ENCODE results near the gene CTF1. TPM values are rescaled to one million over a fixed set of nuclear protein-coding genes. Genes with fewer than 3 reads are reported as not detected.

Gene CTF1
- total and polyA plus RNA-seq, 4 donors: 0.79 to 6.1 (median 3.1) TPM

DNA sequence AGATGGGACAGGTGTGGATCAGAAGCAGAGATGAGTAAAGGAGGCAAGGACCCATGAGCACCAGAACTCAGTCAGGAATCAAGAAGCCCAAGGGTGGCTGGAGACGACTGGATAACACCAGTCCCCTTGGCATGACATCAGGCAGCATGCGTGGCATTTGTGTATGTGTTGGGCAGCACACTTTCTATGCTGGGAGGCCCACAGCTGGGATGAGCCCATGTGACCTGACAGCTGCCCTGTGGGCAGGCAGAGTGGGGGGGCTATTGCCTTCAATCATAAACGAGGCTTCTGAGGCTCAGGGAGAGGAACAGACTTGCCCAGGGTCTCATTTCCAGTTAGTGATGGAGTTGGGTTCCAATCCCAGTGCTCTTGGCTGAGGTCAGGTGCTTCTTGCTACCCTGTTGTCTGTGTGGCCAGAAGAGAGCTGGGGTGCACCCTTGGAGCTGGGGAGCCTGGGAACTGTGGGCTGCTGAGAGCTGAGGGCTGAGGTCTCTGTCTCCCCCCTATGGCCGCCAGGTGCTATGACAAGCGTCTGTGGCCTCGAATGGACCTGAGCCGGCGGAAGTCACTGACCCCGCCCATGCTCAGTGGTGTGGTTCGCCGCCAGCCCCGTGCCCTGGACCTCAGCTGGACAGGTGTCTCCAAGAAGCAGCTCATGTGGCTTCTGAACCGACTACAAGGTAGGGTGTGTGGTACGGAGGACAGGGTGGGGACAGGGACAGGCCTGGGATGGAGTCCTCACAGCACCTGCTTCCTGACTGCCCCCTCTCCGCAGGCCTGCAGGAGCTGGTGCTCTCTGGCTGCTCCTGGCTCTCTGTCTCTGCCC is 45.4 kb downstream of the CTF1 start:
- H3K27me3 ChIP-seq (ENCODE audit: control insufficient read depth, insufficient read depth, low read length): no peaks in the 10 kb centered on the region
- H3K36me3 ChIP-seq (ENCODE audit: control insufficient read depth, insufficient read depth, low read length): peaks cover 81% of the 10 kb centered on the region
- H3K4me3 ChIP-seq (ENCODE audit: low read depth, low read length): no peak overlapping the region
- H3K9me3 ChIP-seq (ENCODE audit: control insufficient read depth, insufficient read depth, low read length): no peaks in the 10 kb centered on the region
- 23% methylated on average over 15 of the region's 15 CpGs for WGBS (ENCODE audit: insufficient coverage)
- H3K27ac ChIP-seq (ENCODE audit: low read depth, low read length): no peak overlapping the region
- H3K4me1 ChIP-seq (ENCODE audit: control insufficient read depth, insufficient read depth, low read length): peaks cover 8% of the 10 kb centered on the region
- peak in 2 of 6 donors; percentile 65 to 68 for DNase-seq (ENCODE audit: low read depth in 4 of 6, low spot score in 6 of 6)

DNA sequence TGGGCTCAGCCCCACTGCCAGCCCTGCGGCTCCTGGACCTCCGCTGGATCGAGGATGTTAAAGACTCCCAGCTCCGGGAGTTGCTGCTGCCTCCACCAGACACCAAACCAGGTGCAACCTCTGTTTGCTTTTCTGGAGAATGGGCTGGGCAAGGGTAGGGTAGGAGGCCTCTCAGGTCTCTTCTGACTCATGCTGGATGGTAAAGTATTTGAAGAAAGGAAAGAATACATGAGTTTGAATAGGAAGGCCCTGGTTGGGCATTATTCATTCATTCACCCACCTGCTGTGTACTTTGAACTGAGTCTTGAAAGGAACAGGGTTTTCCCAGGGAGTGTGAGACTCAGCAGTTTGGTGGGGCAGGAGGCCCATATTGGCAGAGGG is 46.0 kb downstream of the CTF1 start:
- peaks cover 80% of the 10 kb centered on the region for H3K36me3 ChIP-seq (ENCODE audit: control insufficient read depth, insufficient read depth, low read length)
- WGBS (ENCODE audit: insufficient coverage): 88% methylated on average over 3 of the region's 4 CpGs
- H3K4me1 ChIP-seq (ENCODE audit: control insufficient read depth, insufficient read depth, low read length): peaks cover 13% of the 10 kb centered on the region
- H3K9me3 ChIP-seq (ENCODE audit: control insufficient read depth, insufficient read depth, low read length): no peaks in the 10 kb centered on the region
- no peak for DNase-seq (ENCODE audit: low read depth in 4 of 6, low spot score in 6 of 6)
- H3K27ac ChIP-seq (ENCODE audit: low read depth, low read length): no peak overlapping the region
- no peaks in the 10 kb centered on the region for H3K27me3 ChIP-seq (ENCODE audit: control insufficient read depth, insufficient read depth, low read length)
- H3K4me3 ChIP-seq (ENCODE audit: low read depth, low read length): no peak overlapping the region

DNA sequence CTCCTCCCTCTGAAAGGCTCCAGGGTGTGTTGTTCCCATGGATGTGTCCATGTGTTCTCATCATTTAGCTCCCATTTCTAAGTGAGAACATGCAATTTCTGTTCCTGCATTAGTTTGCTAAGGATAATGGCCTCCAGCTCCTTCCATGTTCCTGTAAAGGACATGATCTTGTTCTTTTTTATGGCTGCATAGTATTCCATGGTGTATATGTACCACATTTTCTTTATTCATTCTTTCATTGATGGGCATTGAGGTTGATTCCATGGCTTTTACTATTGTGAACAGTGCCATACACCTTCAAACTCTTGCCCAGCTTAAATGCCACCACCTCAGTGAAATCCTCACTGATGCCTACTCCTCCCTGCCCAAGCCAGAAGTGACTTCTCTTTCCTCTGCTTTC is 47.9 kb downstream of the CTF1 start:
- no peak for DNase-seq (ENCODE audit: low read depth in 4 of 6, low spot score in 6 of 6)
- H3K4me3 ChIP-seq (ENCODE audit: low read depth, low read length): no peak overlapping the region
- no peaks in the 10 kb centered on the region for H3K9me3 ChIP-seq (ENCODE audit: control insufficient read depth, insufficient read depth, low read length)

DNA sequence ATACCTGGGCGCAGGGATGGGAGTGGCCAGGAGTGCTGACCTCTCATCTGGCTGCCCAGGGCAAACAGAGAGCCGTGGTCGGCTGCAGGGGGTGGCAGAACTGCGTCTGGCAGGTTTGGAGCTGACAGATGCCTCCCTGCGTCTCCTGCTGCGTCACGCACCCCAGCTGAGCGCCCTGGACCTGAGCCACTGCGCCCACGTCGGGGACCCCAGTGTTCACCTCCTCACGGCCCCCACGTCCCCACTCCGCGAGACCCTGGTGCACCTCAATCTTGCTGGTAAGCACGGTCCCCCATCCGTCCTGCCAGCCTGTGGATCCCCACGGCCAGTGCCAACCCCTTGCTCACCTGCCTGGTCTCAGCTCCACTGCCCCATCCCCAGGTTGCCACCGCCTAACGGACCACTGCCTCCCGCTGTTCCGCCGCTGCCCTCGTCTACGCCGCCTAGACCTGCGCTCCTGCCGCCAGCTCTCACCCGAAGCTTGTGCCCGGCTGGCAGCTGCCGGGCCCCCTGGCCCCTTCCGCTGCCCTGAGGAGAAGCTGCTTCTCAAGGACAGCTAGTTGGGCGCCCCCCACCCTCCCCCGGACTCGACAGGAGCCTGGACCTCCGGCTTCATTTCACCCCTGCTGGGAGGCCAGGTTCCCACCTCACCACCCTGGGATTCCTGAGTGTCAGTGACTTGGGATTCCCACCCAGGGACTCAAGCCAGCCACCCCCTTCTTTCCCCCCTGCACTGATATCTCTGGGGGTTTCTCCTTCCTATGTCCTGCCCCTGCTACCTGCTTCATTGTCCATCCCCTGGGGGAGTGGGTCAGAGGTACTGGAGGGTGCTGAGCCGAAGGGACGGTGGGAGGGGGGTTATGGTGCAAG is 50.5 kb downstream of the CTF1 start:
- 77% methylated on average over 36 of the region's 38 CpGs for WGBS (ENCODE audit: insufficient coverage)
- peaks cover 47% of the 10 kb centered on the region for H3K36me3 ChIP-seq (ENCODE audit: control insufficient read depth, insufficient read depth, low read length)

More for the DNA sequence above, 47.9 kb downstream of the CTF1 start:
- peaks cover 68% of the 10 kb centered on the region for H3K36me3 ChIP-seq (ENCODE audit: control insufficient read depth, insufficient read depth, low read length)
- no peak overlapping the region for H3K27ac ChIP-seq (ENCODE audit: low read depth, low read length)
- peaks cover 29% of the 10 kb centered on the region for H3K4me1 ChIP-seq (ENCODE audit: control insufficient read depth, insufficient read depth, low read length)
- no peaks in the 10 kb centered on the region for H3K27me3 ChIP-seq (ENCODE audit: control insufficient read depth, insufficient read depth, low read length)

DNA sequence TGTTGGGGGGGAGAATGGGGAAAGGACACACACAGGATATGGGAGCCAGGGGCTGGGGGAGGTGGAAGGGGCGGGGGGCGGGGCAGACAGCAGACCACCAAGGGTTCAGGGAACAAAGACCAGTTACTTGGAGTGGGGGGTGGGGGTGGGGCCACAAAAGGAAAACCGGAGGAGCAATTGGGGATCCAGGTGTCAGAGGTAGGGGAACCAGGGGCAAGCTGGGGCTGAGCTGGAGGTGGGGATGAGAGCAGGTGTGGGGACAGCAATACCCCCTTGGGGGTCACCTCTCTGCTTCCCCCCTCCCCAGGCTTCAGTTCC is 51.1 kb downstream of the CTF1 start:
- DNase-seq (ENCODE audit: low read depth in 4 of 6, low spot score in 6 of 6): no peak
- Histone ChIP-seq H3K4me1 (ENCODE audit: control insufficient read depth, insufficient read depth, low read length) (peaks cover 42% of the 10 kb centered on the region), H3K4me3 (ENCODE audit: low read depth, low read length) (peak overlapping the region; percentile 76), H3K27ac (ENCODE audit: low read depth, low read length) (peak overlapping the region; percentile 92), H3K27me3 (ENCODE audit: control insufficient read depth, insufficient read depth, low read length) (no peaks in the 10 kb centered on the region), H3K36me3 (ENCODE audit: control insufficient read depth, insufficient read depth, low read length) (peaks cover 41% of the 10 kb centered on the region), H3K9me3 (ENCODE audit: control insufficient read depth, insufficient read depth, low read length) (no peaks in the 10 kb centered on the region)
- no CpG with 5 or more reads among the region's 3 CpGs for WGBS (ENCODE audit: insufficient coverage)

More for the DNA sequence above, 50.5 kb downstream of the CTF1 start:
- no peak for DNase-seq (ENCODE audit: low read depth in 4 of 6, low spot score in 6 of 6)
- Histone ChIP-seq H3K27me3 (ENCODE audit: control insufficient read depth, insufficient read depth, low read length) (no peaks in the 10 kb centered on the region), H3K4me3 (ENCODE audit: low read depth, low read length) (no peak overlapping the region), H3K27ac (ENCODE audit: low read depth, low read length) (no peak overlapping the region), H3K4me1 (ENCODE audit: control insufficient read depth, insufficient read depth, low read length) (peaks cover 45% of the 10 kb centered on the region), H3K9me3 (ENCODE audit: control insufficient read depth, insufficient read depth, low read length) (no peaks in the 10 kb centered on the region)

DNA sequence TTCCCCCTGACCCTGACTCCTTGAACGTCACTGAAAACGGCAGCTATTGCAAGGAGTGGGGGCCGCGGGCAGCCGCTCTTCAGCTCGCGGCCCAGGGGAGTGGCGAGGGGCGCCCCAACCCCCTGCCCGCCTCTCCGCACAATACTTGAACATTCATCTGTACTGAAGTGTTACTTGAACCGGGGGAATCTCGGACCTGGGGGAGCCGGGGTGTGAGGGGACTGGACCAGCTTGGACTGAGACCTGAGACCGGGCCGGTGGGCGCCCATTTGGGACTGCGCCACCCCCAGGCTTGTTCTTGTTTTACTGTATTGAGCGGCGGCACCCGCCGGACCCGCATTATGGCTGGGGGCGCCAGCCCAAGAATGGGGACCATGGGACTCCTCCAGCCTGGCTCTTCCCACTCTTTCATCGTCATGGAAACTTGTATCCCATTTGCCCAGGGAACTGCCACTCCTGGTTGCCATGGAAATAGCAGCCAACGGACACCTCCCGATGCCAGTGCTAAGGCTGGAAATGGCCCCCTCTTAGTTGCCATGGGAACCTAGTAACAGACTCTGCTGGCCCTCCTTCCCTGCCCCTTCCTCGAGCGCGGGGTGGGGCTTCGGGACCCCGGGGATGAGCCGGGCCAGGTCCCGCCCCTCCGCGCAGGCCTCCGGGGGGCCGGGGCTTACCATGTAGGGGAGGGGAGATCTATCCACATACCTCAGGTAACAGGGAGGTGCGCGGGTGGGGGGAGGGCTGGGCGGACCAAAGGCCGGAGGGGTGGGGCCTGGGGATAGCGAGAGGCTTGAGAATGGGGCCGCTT is 51.6 kb downstream of the CTF1 start:
- no peaks in the 10 kb centered on the region for H3K27me3 ChIP-seq (ENCODE audit: control insufficient read depth, insufficient read depth, low read length)
- H3K4me1 ChIP-seq (ENCODE audit: control insufficient read depth, insufficient read depth, low read length): peaks cover 43% of the 10 kb centered on the region
- 2% methylated on average over 22 of the region's 44 CpGs for WGBS (ENCODE audit: insufficient coverage)
- peaks cover 36% of the 10 kb centered on the region for H3K36me3 ChIP-seq (ENCODE audit: control insufficient read depth, insufficient read depth, low read length)
- DNase-seq (ENCODE audit: low read depth in 4 of 6, low spot score in 6 of 6): peak; percentile 98 to 100 (median 99)
- H3K9me3 ChIP-seq (ENCODE audit: control insufficient read depth, insufficient read depth, low read length): no peaks in the 10 kb centered on the region
- peak overlapping the region; percentile 92 for H3K27ac ChIP-seq (ENCODE audit: low read depth, low read length)
- H3K4me3 ChIP-seq (ENCODE audit: low read depth, low read length): peak overlapping the region; percentile 76

DNA sequence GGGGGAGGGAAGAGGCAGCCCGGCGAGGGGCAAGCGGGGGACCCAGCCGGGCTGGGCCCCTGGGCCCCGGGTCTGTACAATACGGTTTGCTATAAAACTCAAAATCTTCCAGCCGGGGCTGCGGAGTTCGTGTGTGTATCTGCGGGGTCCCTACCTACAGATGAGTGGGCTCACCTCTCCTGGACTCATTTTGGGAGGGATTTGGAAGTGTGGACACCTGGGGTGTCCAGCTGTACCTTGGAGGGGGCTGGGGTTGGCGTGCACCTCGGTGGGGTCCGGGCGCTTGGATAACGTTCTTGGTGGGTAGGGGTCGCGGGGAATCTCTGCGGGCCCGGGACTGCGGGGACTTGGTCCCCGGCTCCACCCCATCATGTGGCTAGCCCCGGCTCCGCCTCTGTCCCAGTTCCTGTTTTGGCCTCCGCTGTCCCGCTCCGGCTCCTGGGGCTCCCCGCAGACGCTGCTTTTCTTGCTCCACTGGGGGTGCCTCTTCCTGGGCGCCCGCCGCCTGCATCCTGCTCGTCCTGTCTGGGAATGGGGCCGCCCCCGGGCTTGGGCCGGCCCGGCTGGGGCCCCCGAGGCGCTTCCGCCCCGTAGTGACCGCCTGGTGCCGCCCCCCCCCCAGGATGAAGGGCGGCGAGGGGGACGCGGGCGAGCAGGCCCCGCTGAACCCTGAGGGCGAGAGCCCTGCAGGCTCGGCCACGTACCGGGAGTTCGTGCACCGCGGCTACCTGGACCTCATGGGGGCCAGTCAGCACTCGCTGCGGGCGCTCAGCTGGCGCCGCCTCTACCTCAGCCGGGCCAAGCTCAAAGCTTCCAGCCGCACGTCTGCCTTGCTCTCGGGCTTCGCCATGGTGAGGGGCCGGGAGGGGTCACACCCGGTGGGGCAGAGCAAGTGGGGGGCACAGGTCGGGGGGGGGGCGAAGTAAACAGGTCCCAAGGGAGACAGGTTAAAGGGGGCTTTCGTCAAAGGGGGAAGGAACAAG is 52.5 kb downstream of the CTF1 start, which contains the start of gene ORAI3:
ORAI3 (plus strand) TSS at position 402 of the 983 bp plus-strand sequence; CDS start at position 624, 222 bp downstream.
- H3K4me3 ChIP-seq (ENCODE audit: low read depth, low read length): peak within 1 kb of the TSS; percentile 76
- H3K27ac ChIP-seq (ENCODE audit: low read depth, low read length): peak within 1 kb of the TSS; percentile 92
- peaks cover 52% of the 10 kb centered on the region for H3K4me1 ChIP-seq (ENCODE audit: control insufficient read depth, insufficient read depth, low read length)
- peaks cover 38% of the 10 kb centered on the region for H3K36me3 ChIP-seq (ENCODE audit: control insufficient read depth, insufficient read depth, low read length)
- DNase-seq (ENCODE audit: low read depth in 4 of 6, low spot score in 6 of 6): peak in 4 of 6 donors; percentile 36 to 80 (median 60)
- no peaks in the 10 kb centered on the region for H3K9me3 ChIP-seq (ENCODE audit: control insufficient read depth, insufficient read depth, low read length)
- no peaks in the 10 kb centered on the region for H3K27me3 ChIP-seq (ENCODE audit: control insufficient read depth, insufficient read depth, low read length)
- WGBS (ENCODE audit: insufficient coverage): under 1% methylated on average over 69 of the region's 70 CpGs

DNA sequence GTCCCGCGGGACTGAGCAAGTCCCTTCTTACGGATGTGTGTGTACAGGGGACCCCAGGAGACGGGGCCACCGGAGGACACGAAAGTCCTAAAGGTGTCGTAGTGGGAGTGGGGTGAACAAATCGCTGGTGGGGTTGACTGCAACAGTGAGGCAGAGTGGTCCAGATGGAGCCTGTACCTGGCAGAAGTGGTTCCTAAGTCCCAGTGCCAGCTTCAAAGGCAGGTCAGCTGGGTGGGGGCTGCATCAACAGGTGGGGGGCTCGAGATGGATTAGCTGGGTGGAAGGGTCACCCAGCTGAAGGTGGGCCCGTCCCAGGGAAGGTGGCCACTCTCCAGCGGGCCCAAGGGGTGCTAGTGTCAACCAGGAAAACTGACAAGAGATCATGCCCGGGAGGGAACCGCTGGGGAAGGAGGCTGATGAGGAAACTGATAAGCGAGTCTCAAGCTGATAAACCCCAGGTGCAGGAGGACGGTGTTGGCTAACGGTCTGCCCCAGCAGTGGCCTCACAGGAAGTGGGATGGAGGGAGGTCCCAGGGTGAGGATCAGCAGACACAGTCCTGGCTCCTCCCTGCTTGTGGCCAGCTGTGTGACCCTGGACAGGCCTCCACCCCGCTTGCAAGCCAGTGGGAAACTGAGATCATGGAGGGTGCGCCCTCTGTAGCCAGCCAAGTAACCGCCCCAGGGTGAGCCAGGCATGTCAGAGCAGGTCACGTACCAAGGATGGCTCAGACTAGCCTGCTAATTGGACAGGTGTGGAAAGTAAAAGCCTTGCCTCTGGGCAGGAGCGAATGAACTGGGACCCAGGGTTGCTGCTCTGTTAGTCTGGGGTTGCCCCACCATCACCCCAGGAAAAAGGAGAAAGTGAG is 53.5 kb downstream of the CTF1 start:
- Histone ChIP-seq H3K4me1 (ENCODE audit: control insufficient read depth, insufficient read depth, low read length) (peaks cover 52% of the 10 kb centered on the region), H3K27ac (ENCODE audit: low read depth, low read length) (peak overlapping the region; percentile 92), H3K36me3 (ENCODE audit: control insufficient read depth, insufficient read depth, low read length) (peaks cover 31% of the 10 kb centered on the region), H3K27me3 (ENCODE audit: control insufficient read depth, insufficient read depth, low read length) (no peaks in the 10 kb centered on the region), H3K9me3 (ENCODE audit: control insufficient read depth, insufficient read depth, low read length) (no peaks in the 10 kb centered on the region), H3K4me3 (ENCODE audit: low read depth, low read length) (peak overlapping the region; percentile 76)
- WGBS (ENCODE audit: insufficient coverage): 16% methylated on average over 21 of the region's 21 CpGs
- no peak for DNase-seq (ENCODE audit: low read depth in 4 of 6, low spot score in 6 of 6)
